OCI-LY3 (cell line): ENCODE measurements around the gene KLHDC9.

Experiments used
- H2AFZ ChIP-seq: fragments of 200-600, 300-600 bp; shearing (Covaris generic); 2 replicates; pipeline ENCODE4 v1.6.0; 2014; ENCODE audit warnings: antibody characterized with exemption, low read depth, low read length
- H3K27ac ChIP-seq: fragments of 200-600, 300-600 bp; sonication (generic); 2 replicates; pipeline ENCODE4 v1.5.1; 2014; ENCODE audit warnings: mild to moderate bottlenecking, low read length, moderate library complexity, mixed read lengths
- H3K27me3 ChIP-seq: fragments of 200-600, 300-600 bp; sonication (generic); 2 replicates; pipeline ENCODE4 v1.6.1; 2014; ENCODE audit warnings: low read depth, low read length, mixed read lengths
- H3K36me3 ChIP-seq: fragments of 200-600, 300-600 bp; sonication (generic); replicated peaks from 2 replicates; pipeline ENCODE3; 2014; ENCODE audit warnings: low read depth, low read length, mixed read lengths
- H3K4me1 ChIP-seq: fragments of 300-600, 200-600 bp; sonication (generic); 2 replicates; pipeline ENCODE4 v1.6.1; 2014; ENCODE audit warnings: low read length, mixed read lengths
- H3K4me2 ChIP-seq: fragments of 200-600, 300-600 bp; sonication (generic); 2 replicates; pipeline ENCODE4 v1.6.1; 2014; ENCODE audit warnings: low read length, mixed read lengths
- H3K4me3 ChIP-seq: fragments of 300-600, 200-600 bp; sonication (generic); 2 replicates; pipeline ENCODE4 v1.5.1; 2014; ENCODE audit warnings: antibody characterized with exemption, mild to moderate bottlenecking, low read length, moderate library complexity
- H3K79me2 ChIP-seq: fragments of 300-600, 200-600 bp; shearing (Covaris generic); 2 replicates; pipeline ENCODE4 v1.6.1; 2014; ENCODE audit warnings: mild to moderate bottlenecking, low read length, mixed read lengths
- H3K9ac ChIP-seq: fragments of 300-600, 200-600 bp; shearing (Covaris generic); 2 replicates; pipeline ENCODE4 v1.6.0; 2014; ENCODE audit warnings: mild to moderate bottlenecking, low read length, moderate library complexity
- H3K9me3 ChIP-seq: fragments of 200-600, 300-600 bp; shearing (Covaris generic); 2 replicates; pipeline ENCODE4 v1.6.1; 2014; ENCODE audit warnings: low read length, mixed read lengths; ENCODE audit not compliant: insufficient read depth
- H4K20me1 ChIP-seq: fragments of 200-600, 300-600 bp; sonication (generic); 2 replicates; pipeline ENCODE4 v1.6.1; 2016; ENCODE audit warnings: low read length, mixed read lengths; ENCODE audit not compliant: insufficient read depth
- CTCF ChIP-seq: fragments of 200-600, 300-600 bp; sonication (generic); IDR thresholded peaks from 2 replicates; pipeline ENCODE4 v1.5.1; 2014; ENCODE audit warnings: antibody characterized with exemption, low read length, low read depth
- EZH2phosphoT487 ChIP-seq: fragments of 200-600 bp; shearing (Covaris generic); IDR thresholded peaks from 2 replicates; pipeline ENCODE4 v1.6.1; 2018; ENCODE audit warnings: antibody characterized with exemption, mixed run types, low read depth

Gene KLHDC9

GRCh38 chr1:161083748-161084596, 14.2 kb upstream of the KLHDC9 start:
- no peaks in the 10 kb centered on the region for H3K9me3 ChIP-seq
- H3K27me3 ChIP-seq, result no peaks in the 10 kb centered on the region
- H3K27ac ChIP-seq, result no peak overlapping the region
- no peaks in the 10 kb centered on the region for H3K4me1 ChIP-seq
- no peaks in the 10 kb centered on the region for H3K36me3 ChIP-seq
- no peaks in the 10 kb centered on the region for H4K20me1 ChIP-seq
- TF ChIP-seq EZH2phosphoT487 (no peak), CTCF (no peak)
- no peaks in the 10 kb centered on the region for H3K79me2 ChIP-seq
- no peak overlapping the region for H3K4me2 ChIP-seq
- no peak overlapping the region for H2AFZ ChIP-seq
- no peak overlapping the region for H3K4me3 ChIP-seq
- no peak overlapping the region for H3K9ac ChIP-seq

- Histone ChIP-seq H3K9ac (no peak overlapping the region), H3K27me3 (no peaks in the 10 kb centered on the region), H4K20me1 (no peaks in the 10 kb centered on the region), H3K27ac (no peak overlapping the region), H3K4me3 (no peak overlapping the region), H3K9me3 (no peaks in the 10 kb centered on the region), H2AFZ (no peak overlapping the region), H3K4me1 (no peaks in the 10 kb centered on the region), H3K4me2 (no peak overlapping the region), H3K36me3 (no peaks in the 10 kb centered on the region), H3K79me2 (no peaks in the 10 kb centered on the region)
- TF ChIP-seq EZH2phosphoT487, result no peak
- TF ChIP-seq CTCF, result no peak
Measured at GRCh38 chr1:161084597-161084988, 13.6 kb upstream of the KLHDC9 start.

- Histone ChIP-seq H2AFZ (no peak overlapping the region), H3K9ac (no peak overlapping the region), H3K79me2 (no peaks in the 10 kb centered on the region), H3K4me3 (no peak overlapping the region), H4K20me1 (no peaks in the 10 kb centered on the region), H3K9me3 (no peaks in the 10 kb centered on the region), H3K27ac (no peak overlapping the region), H3K4me2 (no peak overlapping the region), H3K27me3 (no peaks in the 10 kb centered on the region), H3K4me1 (no peaks in the 10 kb centered on the region), H3K36me3 (no peaks in the 10 kb centered on the region)
- no peak for TF ChIP-seq EZH2phosphoT487
- TF ChIP-seq CTCF, result no peak
Measured at GRCh38 chr1:161085165-161085564, 13.0 kb upstream of the KLHDC9 start.

GRCh38 chr1:161086457-161086856, 11.7 kb upstream of the KLHDC9 start:
- TF ChIP-seq EZH2phosphoT487 (no peak), CTCF (no peak)
- Histone ChIP-seq H2AFZ (no peak overlapping the region), H3K79me2 (no peaks in the 10 kb centered on the region), H3K27me3 (no peaks in the 10 kb centered on the region), H4K20me1 (no peaks in the 10 kb centered on the region), H3K36me3 (no peaks in the 10 kb centered on the region), H3K4me2 (no peak overlapping the region), H3K4me3 (no peak overlapping the region), H3K4me1 (no peaks in the 10 kb centered on the region), H3K27ac (no peak overlapping the region), H3K9ac (no peak overlapping the region), H3K9me3 (no peaks in the 10 kb centered on the region)
